Sigmoid colon (tissue), 4 donors: ENCODE results near the gene RAB12.

Experiments used
- POLR2AphosphoS5 ChIP-seq, 4 donors: sonication (generic); formaldehyde crosslinking; IDR thresholded peaks; one replicate each; pipeline ENCODE4 v1.6.1; 2017; ENCODE audit warnings: antibody characterized with exemption in 4 of 4
- TF ChIP-seq, protein P1 (sequence below), 4 experiments: fragments of 450-650 bp in 3 of 4; fragments of 200-600 bp in 1 of 4; IDR thresholded peaks; one replicate each; pipeline ENCODE4 v1.5.1; 2016 to 2019; ENCODE audit warnings: antibody characterized with exemption in 4 of 4, mild to moderate bottlenecking in 3 of 4, moderate library complexity in 2 of 4

- TF ChIP-seq POLR2AphosphoS5 (IDR thresholded peaks at IDR 0.05): no peak
- TF ChIP-seq, protein P1, sequence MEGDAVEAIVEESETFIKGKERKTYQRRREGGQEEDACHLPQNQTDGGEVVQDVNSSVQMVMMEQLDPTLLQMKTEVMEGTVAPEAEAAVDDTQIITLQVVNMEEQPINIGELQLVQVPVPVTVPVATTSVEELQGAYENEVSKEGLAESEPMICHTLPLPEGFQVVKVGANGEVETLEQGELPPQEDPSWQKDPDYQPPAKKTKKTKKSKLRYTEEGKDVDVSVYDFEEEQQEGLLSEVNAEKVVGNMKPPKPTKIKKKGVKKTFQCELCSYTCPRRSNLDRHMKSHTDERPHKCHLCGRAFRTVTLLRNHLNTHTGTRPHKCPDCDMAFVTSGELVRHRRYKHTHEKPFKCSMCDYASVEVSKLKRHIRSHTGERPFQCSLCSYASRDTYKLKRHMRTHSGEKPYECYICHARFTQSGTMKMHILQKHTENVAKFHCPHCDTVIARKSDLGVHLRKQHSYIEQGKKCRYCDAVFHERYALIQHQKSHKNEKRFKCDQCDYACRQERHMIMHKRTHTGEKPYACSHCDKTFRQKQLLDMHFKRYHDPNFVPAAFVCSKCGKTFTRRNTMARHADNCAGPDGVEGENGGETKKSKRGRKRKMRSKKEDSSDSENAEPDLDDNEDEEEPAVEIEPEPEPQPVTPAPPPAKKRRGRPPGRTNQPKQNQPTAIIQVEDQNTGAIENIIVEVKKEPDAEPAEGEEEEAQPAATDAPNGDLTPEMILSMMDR (IDR thresholded peaks at IDR 0.05): no peak
Observed at GRCh38 chr18:8629602-8630001, 20.4 kb downstream of the RAB12 start.
